CD14-positive monocyte (primary cell): ENCODE measurements around the gene ARHGEF10L. TPM values are rescaled to one million over a fixed set of nuclear protein-coding genes. Genes with fewer than 3 reads are reported as not detected.

Experiments
- DNase-seq, 3 donors: peaks; one replicate each; pipeline ENCODE4 v3.0.0-alpha.2; 2011 to 2022
- H2AFZ ChIP-seq: 2 replicates; pipeline ENCODE4 v1.6.0; 2012; ENCODE audit warnings: mild to moderate bottlenecking, low read depth, low read length, inconsistent platforms; ENCODE audit not compliant: insufficient read depth, poor library complexity, severe bottlenecking
- H3K27ac ChIP-seq, 2 donors: 1 replicate in 1 of 2; 2 replicates in 1 of 2; pipeline ENCODE4 v1.5.1; 2012 to 2013; ENCODE audit warnings: low read length in 2 of 2, control low read depth in 1 of 2, inconsistent platforms in 1 of 2, low read depth in 1 of 2, mild to moderate bottlenecking in 1 of 2
- H3K27me3 ChIP-seq, 2 donors: one replicate each; pipeline versions ENCODE4 v1.6.0 to v1.6.1; 2011 to 2013; ENCODE audit warnings: low read length in 2 of 2; ENCODE audit not compliant: control insufficient read depth in 2 of 2, insufficient read depth in 2 of 2
- H3K36me3 ChIP-seq, 2 donors: replicated peaks in 1 of 2; 1 replicate in 1 of 2; 2 replicates in 1 of 2; pipeline versions ENCODE4 v1.5.1 to v1.6.1; 2012 to 2013; ENCODE audit warnings: low read length in 2 of 2, control low read depth in 1 of 2, inconsistent platforms in 1 of 2, mild to moderate bottlenecking in 1 of 2; ENCODE audit not compliant: insufficient read depth in 2 of 2, control insufficient read depth in 1 of 2
- H3K4me1 ChIP-seq, 2 donors: 1 replicate in 1 of 2; 2 replicates in 1 of 2; pipeline versions ENCODE4 v1.5.1 to v1.6.1; 2012 to 2013; ENCODE audit warnings: low read length in 2 of 2, control low read depth in 1 of 2, inconsistent platforms in 1 of 2, mild to moderate bottlenecking in 1 of 2, moderate library complexity in 1 of 2; ENCODE audit not compliant: insufficient read depth in 2 of 2, control insufficient read depth in 1 of 2
- H3K4me2 ChIP-seq: replicated peaks from 2 replicates; pipeline ENCODE3; 2012; ENCODE audit warnings: low read length, moderate library complexity, mild to moderate bottlenecking; ENCODE audit not compliant: poor library complexity, severe bottlenecking; ENCODE audit errors: extremely low read depth
- H3K4me3 ChIP-seq, 3 experiments: fragments of 200-600 bp in 1 of 3; sonication (generic) in 1 of 3; replicated peaks in 1 of 3; 1 replicate in 2 of 3; 2 replicates in 1 of 3; pipeline ENCODE4 v1.5.1; 2011 to 2013; ENCODE audit warnings: low read length in 3 of 3, mild to moderate bottlenecking in 3 of 3, control low read depth in 2 of 3, low read depth in 2 of 3, inconsistent platforms in 1 of 3, moderate library complexity in 1 of 3
- H3K79me2 ChIP-seq: 2 replicates; pipeline ENCODE4 v1.6.0; 2012; ENCODE audit warnings: mild to moderate bottlenecking, control low read depth, inconsistent platforms, low read length, moderate library complexity; ENCODE audit not compliant: insufficient read depth
- H3K9ac ChIP-seq: 2 replicates; pipeline ENCODE4 v1.6.0; 2017; ENCODE audit warnings: low read length, mild to moderate bottlenecking; ENCODE audit not compliant: insufficient read depth, poor library complexity, severe bottlenecking
- H3K9me3 ChIP-seq, 2 donors: replicated peaks in 1 of 2; 1 replicate in 1 of 2; 2 replicates in 1 of 2; pipeline versions ENCODE4 v1.5.1 to v1.6.1; 2012 to 2013; ENCODE audit warnings: low read length in 2 of 2, control low read depth in 1 of 2; ENCODE audit not compliant: control insufficient read depth in 1 of 2, insufficient read depth in 1 of 2
- H4K20me1 ChIP-seq: 2 replicates; pipeline ENCODE4 v1.6.0; 2012; ENCODE audit warnings: mild to moderate bottlenecking, low read length, control low read depth, moderate library complexity; ENCODE audit not compliant: insufficient read depth
- H3K27ac Mint-ChIP-seq, 7 donors: one replicate each; pipeline ENCODE4 v1.8.0; 2020; ENCODE audit warnings: mild to moderate bottlenecking in 7 of 7, mixed read lengths in 7 of 7, moderate library complexity in 6 of 7, inconsistent platforms in 2 of 7
- H3K27me3 Mint-ChIP-seq, 3 donors: one replicate each; pipeline ENCODE4 v1.8.0; 2021 to 2022; ENCODE audit warnings: low read depth in 3 of 3, mild to moderate bottlenecking in 3 of 3, mixed read lengths in 3 of 3, moderate library complexity in 3 of 3, inconsistent platforms in 1 of 3
- H3K36me3 Mint-ChIP-seq, 2 donors: one replicate each; pipeline ENCODE4 v1.8.0; 2020; ENCODE audit warnings: mixed read lengths in 2 of 2, inconsistent platforms in 1 of 2, mild to moderate bottlenecking in 1 of 2
- H3K4me1 Mint-ChIP-seq: one replicate; pipeline ENCODE4 v1.8.0; 2020; ENCODE audit warnings: mild to moderate bottlenecking, mixed read lengths
- H3K4me3 Mint-ChIP-seq, 2 donors: one replicate each; pipeline ENCODE4 v1.8.0; 2020; ENCODE audit warnings: mild to moderate bottlenecking in 2 of 2, mixed read lengths in 2 of 2, moderate library complexity in 1 of 2
- H3K9me3 Mint-ChIP-seq, 7 donors: one replicate each; pipeline ENCODE4 v1.8.0; 2020 to 2022; ENCODE audit warnings: mixed read lengths in 7 of 7, mild to moderate bottlenecking in 6 of 7, moderate library complexity in 6 of 7, inconsistent platforms in 2 of 7
- WGBS: methylation state at CpG from one replicate; pipeline ENCODE4 v1.1.5; 2013; ENCODE audit warnings: missing lambda C conversion rate; ENCODE audit not compliant: insufficient coverage; 5-methylcytosine and 5-hydroxymethylcytosine counted together
- intact Hi-C, 2 donors: fragments of 100-400 bp; cut with micrococcal nuclease; formaldehyde crosslinking; loops; one replicate each; pipeline versions ENCODE4 v1.15.0 to v1.15.1; 2023
- polyA plus RNA-seq, 3 donors: library from polyadenylated mRNA; depleted of rRNA in 1 of 3; unstranded in 2 of 3; stranded (reverse) in 1 of 3; fragments of 300-500 nt in 2 of 3; fragments of >200 nt in 1 of 3; fragmentation: Illumina TruSeq in 2 of 3; gene quantifications; 1 replicate in 2 of 3; 2 replicates in 1 of 3; pipeline ENCODE4 v1.2.3, GENCODE V29; 2012 to 2021
- TF ChIP-seq, protein P1 (sequence below): fragments of 200-600 bp; IDR thresholded peaks from one replicate; pipeline ENCODE4 v1.8.0; 2022; ENCODE audit warnings: antibody characterized with exemption, mild to moderate bottlenecking

ARHGEF10L gene
- polyA plus RNA-seq, 3 donors, result 20.7 to 95.7 (median 23.7) TPM

GRCh38 chr1:17669866-17670451 lies 130.5 kb downstream of the ARHGEF10L start:
- no peak for DNase-seq
- H3K4me1 ChIP-seq, result peaks cover 1 to 17% of the 10 kb centered on the region in 2 donors
- peaks cover 77 to 90% of the 10 kb centered on the region in 2 donors for H3K36me3 ChIP-seq
- peaks cover 100% of the 10 kb centered on the region for H4K20me1 ChIP-seq
- WGBS, result 91% methylated on average over 21 of the region's 26 CpGs
- Mint-ChIP-seq H3K27ac (peak overlapping the region in 5 of 7 donors; percentile 14 to 86 (median 41)), H3K27me3 (peaks cover 0 to 2% (median 1%) of the 10 kb centered on the region in 3 donors), H3K4me3 (no peak overlapping the region), H3K36me3 (peaks cover 64 to 87% of the 10 kb centered on the region in 2 donors), H3K9me3 (peaks cover 0 to 2% (median 0%) of the 10 kb centered on the region in 7 donors), H3K4me1 (peaks cover 42% of the 10 kb centered on the region)
- TF ChIP-seq, protein P1, sequence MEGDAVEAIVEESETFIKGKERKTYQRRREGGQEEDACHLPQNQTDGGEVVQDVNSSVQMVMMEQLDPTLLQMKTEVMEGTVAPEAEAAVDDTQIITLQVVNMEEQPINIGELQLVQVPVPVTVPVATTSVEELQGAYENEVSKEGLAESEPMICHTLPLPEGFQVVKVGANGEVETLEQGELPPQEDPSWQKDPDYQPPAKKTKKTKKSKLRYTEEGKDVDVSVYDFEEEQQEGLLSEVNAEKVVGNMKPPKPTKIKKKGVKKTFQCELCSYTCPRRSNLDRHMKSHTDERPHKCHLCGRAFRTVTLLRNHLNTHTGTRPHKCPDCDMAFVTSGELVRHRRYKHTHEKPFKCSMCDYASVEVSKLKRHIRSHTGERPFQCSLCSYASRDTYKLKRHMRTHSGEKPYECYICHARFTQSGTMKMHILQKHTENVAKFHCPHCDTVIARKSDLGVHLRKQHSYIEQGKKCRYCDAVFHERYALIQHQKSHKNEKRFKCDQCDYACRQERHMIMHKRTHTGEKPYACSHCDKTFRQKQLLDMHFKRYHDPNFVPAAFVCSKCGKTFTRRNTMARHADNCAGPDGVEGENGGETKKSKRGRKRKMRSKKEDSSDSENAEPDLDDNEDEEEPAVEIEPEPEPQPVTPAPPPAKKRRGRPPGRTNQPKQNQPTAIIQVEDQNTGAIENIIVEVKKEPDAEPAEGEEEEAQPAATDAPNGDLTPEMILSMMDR, result no peak
- H3K9me3 ChIP-seq, result no peaks in the 10 kb centered on the region
- intact Hi-C loops, result loop anchor here in 1 of 2 donors (10.0 kb wide), 1 partner anchor 155 kb away; no protein-coding TSS in a partner anchor
- H2AFZ ChIP-seq, result no peak overlapping the region
- H3K27ac ChIP-seq, result no peak overlapping the region
- H3K4me2 ChIP-seq, result no peak overlapping the region
- no peaks in the 10 kb centered on the region for H3K27me3 ChIP-seq
- H3K79me2 ChIP-seq, result peaks cover 7% of the 10 kb centered on the region
- no peak overlapping the region for H3K4me3 ChIP-seq
- H3K9ac ChIP-seq, result no peak overlapping the region

GRCh38 chr1:17670587-17671313 lies 131.3 kb downstream of the ARHGEF10L start:
- Histone ChIP-seq H4K20me1 (peaks cover 100% of the 10 kb centered on the region), H2AFZ (no peak overlapping the region), H3K36me3 (peaks cover 73 to 90% of the 10 kb centered on the region in 2 donors), H3K4me1 (peaks cover 9 to 25% of the 10 kb centered on the region in 2 donors), H3K9ac (no peak overlapping the region), H3K9me3 (no peaks in the 10 kb centered on the region), H3K4me2 (no peak overlapping the region), H3K27me3 (no peaks in the 10 kb centered on the region), H3K27ac (no peak overlapping the region), H3K79me2 (peaks cover 7% of the 10 kb centered on the region), H3K4me3 (no peak overlapping the region)
- peaks cover 63 to 87% of the 10 kb centered on the region in 2 donors for H3K36me3 Mint-ChIP-seq
- TF ChIP-seq, protein P1, result no peak
- peaks cover 1 to 8% (median 6%) of the 10 kb centered on the region in 3 donors for H3K27me3 Mint-ChIP-seq
- H3K9me3 Mint-ChIP-seq, result peaks cover 0 to 2% (median 0%) of the 10 kb centered on the region in 7 donors
- intact Hi-C loops, result no loop called here
- H3K27ac Mint-ChIP-seq, result peak overlapping the region in 3 of 7 donors; percentile 7 to 60 (median 26)
- H3K4me3 Mint-ChIP-seq, result no peak overlapping the region
- DNase-seq, result no peak
- peaks cover 49% of the 10 kb centered on the region for H3K4me1 Mint-ChIP-seq
- WGBS, result 95% methylated on average over 24 of the region's 27 CpGs
